GM06990 (cell line): ENCODE measurements around the gene CCL21.

ENCODE experiments used
- DNase-seq: peaks from one replicate; pipeline ENCODE4 v3.0.0-alpha.2; 2011; ENCODE audit not compliant: insufficient read length; ENCODE audit errors: extremely low read depth
- H3K27me3 ChIP-seq: replicated peaks from 2 replicates; pipeline ENCODE4 v1.6.0; 2011; ENCODE audit warnings: low read length; ENCODE audit not compliant: control insufficient read depth, insufficient read depth
- H3K36me3 ChIP-seq: 2 replicates; pipeline ENCODE4 v1.5.1; 2011; ENCODE audit warnings: low read length; ENCODE audit not compliant: control insufficient read depth, insufficient read depth
- H3K4me3 ChIP-seq: replicated peaks from 2 replicates; pipeline ENCODE4 v1.5.1; 2011; ENCODE audit warnings: low read depth, mild to moderate bottlenecking, control low read depth, low read length
- CTCF ChIP-seq: IDR thresholded peaks from 2 replicates; pipeline ENCODE4 v1.5.1; 2011; ENCODE audit warnings: low read length, control low read depth, mild to moderate bottlenecking, inconsistent platforms; ENCODE audit not compliant: insufficient read depth, poor library complexity, severe bottlenecking

Gene CCL21

GRCh38 chr9:34664281-34665066, 45.5 kb downstream of the CCL21 start:
- peak; percentile 99 for TF ChIP-seq CTCF
- DNase-seq, result peak; percentile 49
- Histone ChIP-seq H3K4me3 (peak overlapping the region; percentile 57), H3K36me3 (no peaks in the 10 kb centered on the region), H3K27me3 (no peaks in the 10 kb centered on the region; the same call in 1 of the 2 replicates)

- no peaks in the 10 kb centered on the region for H3K36me3 ChIP-seq
- H3K27me3 ChIP-seq, result no peaks in the 10 kb centered on the region
- no peak overlapping the region for H3K4me3 ChIP-seq
- no peak for TF ChIP-seq CTCF
- DNase-seq, result no peak
These were observed 46.7 kb downstream of the CCL21 start for GRCh38 chr9:34663303-34663605.

DNA sequence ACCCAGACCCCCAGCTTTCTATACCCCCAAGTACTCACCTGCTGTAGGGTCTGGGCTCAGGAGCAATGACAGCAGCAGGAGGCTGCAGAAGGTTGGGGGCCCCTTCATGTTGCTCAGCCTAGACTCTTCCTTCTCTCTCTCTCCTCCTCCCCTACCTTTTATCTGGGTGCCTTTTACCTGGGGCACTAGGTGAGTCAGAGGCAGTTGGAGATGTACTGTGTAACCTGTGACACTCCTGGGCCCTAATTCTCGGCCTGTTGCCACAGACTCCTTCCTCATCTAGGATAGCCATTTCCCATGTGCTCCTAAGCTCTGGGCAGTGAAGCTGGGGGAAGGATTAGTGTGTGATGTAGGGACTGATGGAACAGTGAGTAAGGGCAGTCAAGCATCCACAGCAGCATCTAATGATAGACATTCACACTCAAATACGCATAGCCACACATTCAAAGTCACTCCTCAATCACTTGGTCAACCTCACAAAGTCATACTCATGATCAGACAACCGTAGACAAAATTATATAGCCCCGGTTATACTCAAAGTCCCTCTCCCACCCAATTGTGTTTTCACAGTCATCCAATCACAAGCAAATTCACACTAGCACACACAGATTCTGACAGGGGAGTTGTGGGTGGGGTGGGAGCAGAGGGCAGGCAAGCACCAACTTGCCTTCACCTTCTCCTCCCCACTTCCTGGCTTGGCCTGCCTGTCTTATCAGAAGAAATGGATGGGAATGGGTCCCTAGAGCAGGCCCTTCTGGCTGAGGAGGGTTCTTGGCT, 47.2 kb downstream of the CCL21 start, which contains the start of gene CCL27:
TSS of gene CCL27 (minus strand) at position 132 of the 777 bp plus-strand sequence. CDS start at position 108, 24 bp downstream.
- no peaks in the 10 kb centered on the region for H3K27me3 ChIP-seq
- TF ChIP-seq CTCF, result no peak
- H3K4me3 ChIP-seq, result no peak within 1 kb of the TSS
- no peaks in the 10 kb centered on the region for H3K36me3 ChIP-seq
- no peak for DNase-seq

GRCh38 chr9:34659592-34660253, 50.2 kb downstream of the CCL21 start:
- no peak for TF ChIP-seq CTCF
- Histone ChIP-seq H3K27me3 (no peaks in the 10 kb centered on the region), H3K36me3 (no peaks in the 10 kb centered on the region), H3K4me3 (no peak overlapping the region)
- DNase-seq, result no peak
